ENCODE results near the gene HS6ST1.

GRCh38 chr2:128250229-128251025 is 68.2 kb downstream of the HS6ST1 start:
- no peak for TF ChIP-seq CTCF (optimal IDR thresholded peaks at IDR 0.05 in 1 of 3, IDR thresholded peaks at IDR 0.05 in 1 of 3, conservative IDR thresholded peaks at IDR 0.05 in 1 of 3; ENCODE audit: extremely low read depth in 1 of 3, insufficient read depth in 2 of 3, low read length in 3 of 3)
- TF ChIP-seq EZH2 (IDR thresholded peaks at IDR 0.05; ENCODE audit: low read length) = no peak
